Fibroblast of the conjunctiva (primary cell): ENCODE data around the gene SLC6A11.

ENCODE experiments used
- DNase-seq: peaks from one replicate; pipeline ENCODE4 v3.0.0-alpha.2; 2010; ENCODE audit warnings: low read depth

SLC6A11 gene

DNA sequence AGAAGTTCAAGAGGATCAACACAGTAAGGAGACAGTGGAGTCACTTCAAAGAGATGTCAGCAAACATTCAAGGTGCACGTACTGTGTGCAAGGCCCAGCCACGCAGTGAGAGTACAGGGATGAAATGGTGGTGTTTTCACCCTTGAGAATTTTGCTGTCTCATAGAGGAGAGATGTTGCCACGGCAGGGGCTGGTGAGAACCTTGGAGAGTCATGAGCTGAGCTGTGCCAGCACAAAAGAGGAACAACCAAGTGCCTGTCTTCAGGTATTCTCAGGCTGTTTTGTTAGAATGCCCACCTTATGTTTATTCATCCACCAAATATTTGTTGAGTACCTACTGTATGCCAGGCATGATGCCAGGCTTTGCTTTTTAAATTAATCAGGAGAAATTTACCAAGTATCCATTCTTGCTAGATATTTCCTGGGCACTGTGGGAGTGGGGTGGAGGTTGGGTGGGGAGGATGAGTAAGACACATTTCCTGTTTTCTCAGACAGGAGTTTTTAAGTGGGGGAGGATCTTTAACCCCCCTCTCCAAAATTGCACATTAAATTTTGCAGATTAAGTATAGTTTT is 72.6 kb downstream of the SLC6A11 start:
- no peak for DNase-seq

GRCh38 chr3:10889206-10889960 is 73.4 kb downstream of the SLC6A11 start:
- DNase-seq = no peak

DNA sequence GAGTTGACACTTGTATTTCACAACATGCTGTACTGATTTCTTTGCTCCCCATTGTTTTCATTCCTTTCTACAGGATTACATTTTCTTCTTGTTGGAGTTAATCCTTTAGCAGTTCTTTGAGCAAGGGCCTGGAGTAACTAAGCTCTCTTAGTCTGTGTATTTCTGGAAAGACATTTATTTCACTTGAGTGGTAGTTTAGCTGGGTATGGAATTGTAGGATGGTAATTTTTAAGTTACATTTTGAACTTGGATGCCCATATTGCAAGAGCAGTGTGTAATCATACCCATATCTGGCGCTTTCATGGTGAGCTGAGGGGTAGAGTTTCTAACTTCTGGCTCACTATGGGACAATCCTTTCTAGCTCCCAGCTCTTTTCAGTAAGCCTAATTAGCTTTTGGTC is 74.6 kb downstream of the SLC6A11 start:
- no peak for DNase-seq

GRCh38 chr3:10892622-10893021 is 76.6 kb downstream of the SLC6A11 start:
- no peak for DNase-seq

DNA sequence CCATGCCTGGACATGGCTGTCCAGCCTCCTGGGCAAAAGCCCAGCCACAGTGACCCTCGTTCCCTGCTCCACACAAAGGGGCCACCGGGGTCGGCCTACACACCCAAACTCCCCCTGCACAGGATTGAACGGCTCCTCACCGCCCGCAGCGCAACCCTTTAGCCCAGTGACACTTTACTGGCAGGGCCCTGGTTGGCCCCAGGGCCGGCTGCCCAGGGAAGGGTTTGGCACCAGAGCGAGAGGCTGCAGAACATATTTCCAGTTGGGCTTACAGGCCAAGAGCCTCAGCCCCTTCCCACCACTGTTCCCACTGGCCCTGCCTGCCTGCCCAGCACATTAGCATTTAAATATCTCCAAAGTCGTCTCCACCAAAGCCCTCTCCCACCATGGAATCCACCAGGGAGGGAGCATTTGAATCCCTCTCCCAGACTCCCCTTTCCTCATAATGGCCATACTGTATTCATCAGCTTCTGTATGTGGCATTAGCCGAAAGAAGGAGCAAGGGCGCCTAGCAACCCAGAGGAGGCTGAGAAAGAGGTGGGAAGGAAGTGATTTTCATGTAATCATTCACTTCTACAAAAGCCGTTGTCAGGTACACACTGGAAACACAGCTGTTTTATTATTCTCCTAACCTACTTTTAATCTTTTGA is 85.4 kb downstream of the SLC6A11 start:
- DNase-seq = no peak

- no peak for DNase-seq
Observed at GRCh38 chr3:10907262-10907661, 91.2 kb downstream of the SLC6A11 start.

- DNase-seq = no peak
Observed at GRCh38 chr3:10910367-10910766, 94.3 kb downstream of the SLC6A11 start.

GRCh38 chr3:10911350-10912002 is 95.4 kb downstream of the SLC6A11 start:
- no peak for DNase-seq

- no peak for DNase-seq
Observed at GRCh38 chr3:10912786-10913185, 96.8 kb downstream of the SLC6A11 start.

DNA sequence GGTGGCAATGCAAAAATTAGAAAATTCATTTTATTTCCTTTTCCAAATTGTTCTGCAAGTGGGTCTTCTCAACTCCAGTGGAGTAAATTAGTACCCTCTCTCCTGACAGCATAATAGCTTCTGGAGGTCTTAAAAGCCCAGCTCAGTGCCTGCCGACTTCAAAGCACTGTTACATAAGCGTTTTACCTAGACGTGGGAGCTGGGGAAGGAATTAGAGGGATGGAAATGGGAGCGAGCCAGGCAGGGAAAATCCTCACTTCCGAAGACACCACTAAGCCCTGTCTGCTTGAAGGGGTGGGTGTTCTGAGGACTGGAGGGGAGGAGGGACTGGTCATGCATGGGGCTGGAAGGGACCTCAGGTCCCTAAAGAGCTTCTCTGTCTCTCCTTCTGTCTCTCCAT is 99.3 kb downstream of the SLC6A11 start:
- DNase-seq = no peak

DNA sequence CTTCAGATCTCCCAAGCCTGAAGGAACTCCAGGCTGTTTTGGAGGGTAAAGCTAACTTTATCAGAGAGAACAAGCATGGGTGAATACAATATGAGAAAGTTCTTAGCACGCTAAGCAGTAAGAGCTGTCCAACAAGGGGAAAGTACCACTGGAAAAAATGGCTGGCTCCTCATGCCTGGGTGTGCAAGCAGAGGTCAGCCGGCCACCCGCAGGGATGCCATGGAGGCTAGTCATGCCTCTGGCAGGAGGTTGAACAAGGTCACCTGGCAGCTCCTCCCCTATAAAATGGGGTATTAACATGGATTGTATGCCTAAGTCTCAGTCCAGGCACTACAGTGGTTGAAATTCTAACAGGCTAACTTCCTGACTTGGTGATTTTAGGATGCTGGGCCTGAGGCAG is 101.1 kb downstream of the SLC6A11 start:
- no peak for DNase-seq

DNA sequence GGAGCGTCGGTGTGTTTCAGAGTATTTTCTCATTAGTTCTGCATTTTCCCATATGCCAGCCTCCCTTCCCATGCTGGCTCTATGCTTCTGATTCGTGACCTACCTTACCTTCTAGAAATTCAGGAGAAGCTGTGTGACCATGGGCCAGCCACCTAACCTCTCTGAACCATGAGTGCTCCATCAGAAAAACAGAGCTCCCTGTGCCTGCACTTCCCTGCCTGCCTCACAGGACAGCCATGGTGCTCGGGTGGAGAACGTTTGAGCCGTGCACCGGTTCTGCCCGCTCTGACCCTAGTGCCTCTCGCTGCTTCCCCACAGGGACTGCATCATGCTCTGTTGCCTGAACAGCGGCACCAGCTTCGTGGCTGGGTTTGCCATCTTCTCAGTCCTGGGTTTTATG is 102.0 kb downstream of the SLC6A11 start:
- no peak for DNase-seq

DNA sequence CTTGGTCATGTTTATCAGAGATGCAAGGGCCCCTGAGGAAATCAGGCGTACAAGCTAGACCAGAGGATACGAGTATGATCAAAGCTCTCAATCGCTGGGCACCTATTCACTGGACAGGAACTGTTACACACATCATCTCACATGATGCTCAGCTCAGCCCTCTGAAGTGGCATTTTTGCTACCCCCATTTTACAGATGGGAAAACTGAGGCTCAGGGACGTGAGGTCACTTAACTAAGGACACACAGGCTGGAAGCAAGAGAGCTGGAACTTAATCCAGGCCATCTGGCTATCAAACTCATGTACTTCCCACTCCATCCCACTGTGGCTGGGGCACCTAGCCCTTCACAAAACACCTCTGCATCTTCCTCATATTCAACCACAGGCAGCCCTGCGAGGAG is 103.6 kb downstream of the SLC6A11 start:
- no peak for DNase-seq

DNA sequence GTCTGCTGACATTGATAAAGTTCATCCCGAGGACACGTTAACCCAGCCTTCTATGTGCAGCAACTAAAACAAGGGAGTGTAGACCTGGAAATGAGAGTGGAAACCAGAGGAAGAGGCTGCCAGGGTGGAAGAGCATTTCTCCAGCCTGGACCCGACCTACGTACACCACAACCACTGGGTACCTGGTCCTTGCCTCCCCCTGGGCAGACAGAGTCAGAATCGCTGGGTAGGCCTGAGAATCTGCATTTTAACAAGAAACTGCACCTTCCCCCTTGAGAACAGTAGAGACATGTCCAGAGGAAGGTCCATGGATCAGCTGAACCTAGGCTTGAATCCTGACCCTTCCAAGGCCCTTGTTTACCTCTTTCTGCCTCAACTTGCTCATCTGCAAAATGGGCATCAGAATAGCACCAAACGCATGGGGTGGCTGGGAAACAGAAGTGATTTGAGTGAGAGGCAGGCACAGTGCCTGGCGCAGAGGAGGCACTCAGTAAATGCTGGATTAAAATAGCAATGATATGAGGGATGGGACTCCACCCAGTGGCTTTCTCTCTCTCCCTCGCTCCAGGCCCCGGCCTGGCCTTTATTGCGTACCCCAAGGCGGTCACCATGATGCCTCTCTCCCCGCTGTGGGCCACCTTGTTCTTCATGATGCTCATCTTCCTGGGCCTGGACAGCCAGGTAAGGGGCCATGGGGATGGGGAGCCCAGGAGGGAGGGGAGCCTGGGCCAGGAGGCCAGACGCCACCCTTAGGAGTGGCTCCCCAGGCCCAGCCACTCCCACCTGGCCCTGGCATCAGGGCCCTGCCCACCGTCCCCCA is 109.6 kb downstream of the SLC6A11 start:
- no peak for DNase-seq

- DNase-seq = no peak
Observed at GRCh38 chr3:10926256-10926810, 110.3 kb downstream of the SLC6A11 start.

DNA sequence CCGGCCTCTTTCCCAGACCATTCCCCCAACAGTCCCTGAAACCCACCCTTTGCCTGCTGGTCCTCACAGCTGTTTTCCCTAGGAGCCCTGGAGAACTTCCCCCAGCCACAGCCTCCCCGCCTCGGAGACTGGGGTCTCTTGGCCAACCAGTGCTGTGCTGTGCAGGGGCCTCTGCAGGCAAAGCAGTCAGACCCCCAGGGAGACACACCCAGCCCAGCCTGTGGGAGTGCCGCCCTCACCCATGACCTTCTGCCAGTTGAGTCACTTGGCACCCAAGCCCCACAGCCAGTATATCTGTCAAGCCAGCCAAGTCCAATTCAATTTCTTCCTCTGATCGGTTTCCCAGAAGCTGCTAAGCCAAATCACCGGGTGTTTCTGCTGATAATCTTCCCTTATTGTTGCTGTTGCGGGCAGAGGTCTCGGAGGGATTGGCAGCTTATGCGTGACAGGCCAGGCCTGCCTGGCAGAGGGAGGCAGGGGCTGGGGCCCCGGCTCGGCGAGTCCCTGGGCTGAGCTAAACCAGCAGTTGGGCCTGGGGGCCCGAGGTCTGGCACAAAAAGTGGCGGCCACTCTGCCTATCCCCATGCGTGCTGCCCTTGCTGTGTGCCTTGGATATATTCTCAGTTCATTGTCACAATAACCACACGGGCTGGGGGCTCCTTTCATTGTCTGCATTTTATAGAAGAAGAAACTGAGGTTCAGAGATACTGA is 110.9 kb downstream of the SLC6A11 start:
- no peak for DNase-seq

GRCh38 chr3:10927551-10927950 is 111.5 kb downstream of the SLC6A11 start:
- DNase-seq = no peak

DNA sequence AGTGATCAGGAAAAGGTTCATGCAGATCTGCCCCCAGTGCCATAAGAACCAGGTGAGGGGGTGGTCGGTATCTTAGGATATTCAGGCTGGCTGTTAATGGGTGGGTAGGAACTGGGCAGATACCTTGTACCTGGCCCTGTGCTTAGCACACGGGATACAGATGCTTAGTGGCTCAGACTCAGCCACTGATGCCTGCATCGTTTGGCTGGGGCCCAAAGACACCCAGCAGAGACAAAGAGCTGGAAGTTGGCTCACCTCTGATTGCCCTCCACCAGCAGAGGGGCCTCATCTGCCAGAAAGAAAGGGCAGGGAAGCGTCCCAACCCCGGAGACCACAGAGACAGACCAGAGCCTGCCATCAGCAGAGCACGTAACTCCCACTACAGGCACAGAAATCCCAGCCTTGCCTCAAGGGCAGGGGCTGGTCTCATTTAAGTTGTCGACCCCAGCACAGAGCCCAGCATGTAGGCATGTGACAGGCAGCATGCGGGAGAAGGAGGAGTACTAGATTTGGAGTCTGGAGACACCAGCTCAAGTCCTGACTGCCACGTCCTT is 112.5 kb downstream of the SLC6A11 start:
- DNase-seq = no peak

- no peak for DNase-seq
Observed at GRCh38 chr3:10928961-10929471, 113.0 kb downstream of the SLC6A11 start.

- DNase-seq = no peak
Observed at GRCh38 chr3:10929978-10930665, 114.1 kb downstream of the SLC6A11 start.
